Activated T-cell treated with anti-CD3 and anti-CD28 coated beads for 48 hours (primary cell): ENCODE measurements around the gene CTLA4.

Source experiments
- DNase-seq: peaks from one replicate; pipeline ENCODE4 v3.0.0-alpha.2; 2020; ENCODE audit warnings: low read depth

CTLA4 gene

DNA sequence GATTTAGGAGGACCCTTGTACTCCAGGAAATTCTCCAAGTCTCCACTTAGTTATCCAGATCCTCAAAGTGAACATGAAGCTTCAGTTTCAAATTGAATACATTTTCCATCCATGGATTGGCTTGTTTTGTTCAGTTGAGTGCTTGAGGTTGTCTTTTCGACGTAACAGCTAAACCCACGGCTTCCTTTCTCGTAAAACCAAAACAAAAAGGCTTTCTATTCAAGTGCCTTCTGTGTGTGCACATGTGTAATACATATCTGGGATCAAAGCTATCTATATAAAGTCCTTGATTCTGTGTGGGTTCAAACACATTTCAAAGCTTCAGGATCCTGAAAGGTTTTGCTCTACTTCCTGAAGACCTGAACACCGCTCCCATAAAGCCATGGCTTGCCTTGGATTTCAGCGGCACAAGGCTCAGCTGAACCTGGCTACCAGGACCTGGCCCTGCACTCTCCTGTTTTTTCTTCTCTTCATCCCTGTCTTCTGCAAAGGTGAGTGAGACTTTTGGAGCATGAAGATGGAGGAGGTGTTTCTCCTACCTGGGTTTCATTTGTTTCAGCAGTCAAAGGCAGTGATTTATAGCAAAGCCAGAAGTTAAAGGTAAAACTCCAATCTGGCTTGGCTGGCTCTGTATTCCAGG, at the start of gene CTLA4:
TSS of gene CTLA4 (plus strand) at position 211 of the 640 bp plus-strand sequence. CDS start at position 383, 172 bp downstream.
- no peak for DNase-seq

GRCh38 chr2:203818656-203819055, 48.9 kb upstream of the CTLA4 start:
- no peak for DNase-seq

- no peak for DNase-seq
Observed at GRCh38 chr2:203819434-203820133, 48.0 kb upstream of the CTLA4 start.

DNA sequence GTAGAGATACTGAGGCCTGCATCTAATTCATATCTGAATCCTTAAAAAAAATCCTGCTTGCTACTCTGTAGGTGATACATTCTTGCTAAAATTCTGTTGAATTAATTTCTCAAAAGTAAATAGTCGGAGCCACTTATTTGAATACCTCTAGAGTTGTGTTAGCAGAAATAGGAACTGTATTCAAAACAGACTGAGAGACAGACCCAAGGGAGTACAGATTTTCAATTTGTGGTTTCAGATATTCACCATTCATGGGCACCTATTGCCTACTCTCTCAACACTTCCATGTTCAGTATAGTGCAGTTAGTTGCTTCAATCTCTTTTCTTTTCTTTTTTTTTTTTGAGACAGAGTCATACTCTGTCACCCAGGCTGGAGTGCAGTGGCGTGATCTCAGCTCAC, 46.6 kb upstream of the CTLA4 start:
- no peak for DNase-seq

- no peak for DNase-seq
Observed at GRCh38 chr2:203822240-203822639, 45.3 kb upstream of the CTLA4 start.

GRCh38 chr2:203823173-203823572, 44.4 kb upstream of the CTLA4 start:
- DNase-seq = no peak

DNA sequence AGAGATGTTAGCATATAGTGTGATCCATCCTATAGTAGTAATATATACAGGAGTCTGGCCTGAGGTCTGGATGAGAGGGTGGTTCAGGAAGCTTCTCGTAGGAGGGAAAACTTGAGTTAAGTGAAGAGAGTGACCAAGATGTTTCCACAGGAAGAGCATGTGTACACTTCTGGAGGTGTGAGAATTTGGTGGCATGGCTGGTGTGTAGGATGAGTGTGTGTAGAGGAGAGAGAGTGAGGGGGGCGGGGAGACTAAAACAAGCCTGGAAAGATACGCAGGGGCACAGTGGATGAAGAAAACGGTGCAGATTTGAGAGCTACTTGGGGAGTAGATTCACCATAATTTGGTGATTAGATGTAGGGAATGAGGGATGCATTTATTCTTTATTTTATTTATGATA, 43.5 kb upstream of the CTLA4 start:
- no peak for DNase-seq

- DNase-seq = no peak
Observed at GRCh38 chr2:203824603-203825002, 43.0 kb upstream of the CTLA4 start.

- DNase-seq = no peak
Observed at GRCh38 chr2:203826704-203827103, 40.9 kb upstream of the CTLA4 start.

DNA sequence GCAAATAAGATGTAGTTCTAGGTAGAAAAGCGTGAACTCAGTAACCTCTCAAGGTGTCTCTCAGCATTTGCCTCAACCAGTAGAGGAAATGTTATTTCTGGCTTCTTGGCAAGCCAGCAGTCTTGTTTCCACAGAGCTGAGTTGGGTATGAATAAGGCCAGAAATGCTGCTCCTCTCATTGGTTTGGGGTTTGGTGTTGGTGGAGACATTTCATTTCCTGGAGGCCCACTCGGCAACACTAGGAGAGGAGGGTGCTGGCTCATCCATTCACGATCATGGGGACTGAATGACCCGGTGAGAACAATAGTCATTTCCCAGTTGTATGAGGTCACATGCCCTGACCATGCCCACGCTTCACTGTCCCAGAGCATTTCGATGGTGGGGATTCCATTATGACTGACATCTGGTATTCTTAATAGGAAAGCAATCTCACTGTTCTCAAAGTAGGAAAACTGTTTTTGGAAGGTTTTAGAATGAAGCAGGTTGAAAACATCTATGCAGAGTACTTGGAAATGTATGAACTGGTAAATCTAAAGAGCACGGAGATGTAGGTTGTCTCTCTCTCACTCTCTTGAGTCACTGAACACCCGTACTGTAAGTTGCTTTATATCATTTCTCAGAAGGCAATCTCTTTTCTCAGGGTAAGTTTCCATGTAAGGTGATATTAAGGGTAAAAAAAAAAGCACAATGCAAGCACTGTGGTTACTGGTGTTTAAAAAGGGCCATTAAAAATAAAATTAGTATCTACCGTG, 37.1 kb upstream of the CTLA4 start:
- DNase-seq = peak; percentile 67

DNA sequence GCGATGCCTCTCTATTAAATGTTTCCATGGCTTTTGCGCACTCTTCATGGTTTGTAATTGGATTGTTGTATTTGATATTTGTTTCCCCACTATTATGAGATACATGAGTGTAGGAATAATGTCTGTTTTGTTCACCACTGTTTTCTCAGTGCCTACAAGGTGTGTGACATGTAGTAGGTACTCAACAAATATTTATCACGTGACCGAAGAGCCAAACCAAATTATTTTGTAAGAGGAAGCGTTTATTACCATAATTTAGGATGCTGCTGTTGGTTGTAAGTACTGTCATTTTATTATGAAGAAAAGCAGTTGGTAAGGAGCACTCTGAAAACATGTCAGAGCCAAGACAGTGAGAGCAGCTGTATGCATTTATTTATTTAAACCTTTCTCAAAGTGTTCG, 32.2 kb upstream of the CTLA4 start:
- DNase-seq = no peak

- no peak for DNase-seq
Observed at GRCh38 chr2:203835892-203836800, 31.4 kb upstream of the CTLA4 start.

DNA sequence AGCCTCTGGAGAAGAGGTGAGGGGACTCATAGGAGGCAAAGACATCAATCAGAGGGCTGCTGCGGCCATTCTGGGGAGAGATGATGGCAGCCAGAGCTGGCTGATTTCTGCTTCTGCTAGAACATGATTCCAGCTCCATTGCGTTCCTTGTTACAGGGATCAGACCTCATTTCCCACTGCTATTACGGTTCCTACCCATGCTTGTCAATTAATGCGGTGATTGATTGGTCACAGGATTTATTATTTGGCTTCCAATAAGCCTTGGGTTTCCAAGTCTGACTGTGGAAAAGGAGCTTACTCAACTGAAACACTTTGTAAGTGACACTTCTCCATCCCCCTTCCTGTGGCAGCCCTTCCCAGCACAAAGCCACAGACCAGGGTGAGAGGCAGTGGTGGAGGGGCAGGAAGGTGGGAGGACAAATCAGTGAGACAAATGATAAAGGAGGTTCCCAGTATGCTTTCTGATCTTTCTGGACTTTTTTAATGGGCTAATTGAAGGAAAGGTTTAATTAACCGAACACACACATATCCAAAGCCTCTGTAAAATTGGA, 26.8 kb upstream of the CTLA4 start:
- DNase-seq = no peak

DNA sequence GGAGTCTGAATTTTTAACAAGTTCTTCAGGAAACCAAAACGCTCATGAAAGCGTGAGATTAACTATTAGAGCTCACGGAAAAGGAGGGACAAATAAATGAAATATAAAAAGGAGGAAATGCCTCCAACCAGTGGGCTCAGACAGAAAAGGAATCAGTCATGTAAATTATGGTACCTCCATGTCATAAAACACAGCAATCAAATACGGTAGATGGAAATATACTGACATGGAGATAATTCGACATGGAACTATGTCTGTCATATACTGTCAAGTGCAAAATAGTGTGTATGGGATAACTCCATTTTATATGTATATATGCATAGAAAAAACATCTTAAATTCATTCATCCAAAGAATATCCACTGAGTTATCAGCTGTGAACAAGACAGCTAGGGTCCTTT, 25.9 kb upstream of the CTLA4 start:
- no peak for DNase-seq

DNA sequence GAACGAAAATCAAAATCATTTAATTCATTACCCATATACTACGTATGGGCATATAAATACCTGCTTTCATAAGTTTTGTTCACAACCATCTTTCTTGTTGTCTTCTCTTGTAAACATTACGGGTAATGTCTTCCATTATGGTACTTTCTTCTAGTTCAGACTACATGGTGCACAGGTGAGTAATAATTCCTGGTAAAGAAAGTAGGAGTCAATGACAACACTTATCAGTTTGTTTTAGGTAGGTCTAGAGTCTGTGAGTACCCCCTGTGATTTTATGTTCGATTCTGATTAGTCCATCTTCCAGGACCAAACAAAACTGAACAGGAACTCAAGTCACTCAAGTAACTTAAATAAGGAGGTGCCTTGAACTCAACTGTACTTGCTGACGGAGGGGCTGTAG, 25.2 kb upstream of the CTLA4 start:
- no peak for DNase-seq

- DNase-seq = no peak
Observed at GRCh38 chr2:203846490-203847105, 21.0 kb upstream of the CTLA4 start.

GRCh38 chr2:203849010-203849409, 18.6 kb upstream of the CTLA4 start:
- DNase-seq = no peak

DNA sequence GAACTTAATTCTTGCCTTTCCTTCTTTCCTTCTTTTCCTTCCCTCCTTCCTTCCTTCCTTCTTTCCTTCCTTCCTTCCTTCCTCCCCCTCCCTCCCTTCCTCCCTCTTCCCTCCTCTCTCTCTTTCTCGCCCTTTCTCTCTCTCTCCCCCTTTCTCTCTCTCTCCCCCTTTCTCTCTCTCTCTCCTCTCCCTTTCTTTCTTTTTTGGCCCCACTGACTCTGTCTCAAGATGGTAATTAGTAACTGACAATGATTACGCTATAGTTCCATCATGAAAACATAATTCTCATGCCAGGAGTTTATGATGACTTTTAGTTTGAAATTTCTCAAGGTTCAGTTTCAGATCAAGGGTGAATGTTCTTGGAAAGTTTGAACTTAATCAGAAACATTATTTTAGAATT, 14.8 kb upstream of the CTLA4 start:
- no peak for DNase-seq

GRCh38 chr2:203853271-203853670, 14.3 kb upstream of the CTLA4 start:
- DNase-seq = no peak

GRCh38 chr2:203853722-203854121, 13.8 kb upstream of the CTLA4 start:
- DNase-seq = no peak

- no peak for DNase-seq
Observed at GRCh38 chr2:203855274-203855673, 12.3 kb upstream of the CTLA4 start.
